Stimulated activated naive B cell treated with anti-CD40 and anti-IgM and Interleukin-4, amounts not matched to agents 10 μg/mL and 1 μg/mL and 100 μg/mL, for 72 hours (primary cell): ENCODE data around the gene SNX24.
A peak's percentile ranks its signal among the peaks of the same experiment; 100 is the strongest.
"Not testable (repeated sequence)": the region's sequence is repeated elsewhere in the genome, so short reads cannot be mapped to it uniquely, and the experiment has no call there.

Experiments used
- ATAC-seq, 2 donors: fragments of 150-1000 bp; cut with Tn5 transposase; replicated peaks; 2 replicates each; pipeline ENCODE4 v1.10.0; 2021; ENCODE audit warnings: moderate library complexity in 1 of 2
- DNase-seq: peaks from one replicate; pipeline ENCODE4 v3.0.0; 2021
- H3K27ac Mint-ChIP-seq: one replicate; pipeline ENCODE4 v1.8.0; 2022; ENCODE audit warnings: mild to moderate bottlenecking, mixed read lengths
- H3K27me3 Mint-ChIP-seq, 2 donors: one replicate each; pipeline ENCODE4 v1.8.0; 2022; ENCODE audit warnings: mixed read lengths in 2 of 2
- H3K36me3 Mint-ChIP-seq, 2 donors: one replicate each; pipeline ENCODE4 v1.8.0; 2022; ENCODE audit warnings: mixed read lengths in 2 of 2, mild to moderate bottlenecking in 1 of 2
- H3K4me1 Mint-ChIP-seq, 2 donors: one replicate each; pipeline ENCODE4 v1.8.0; 2022; ENCODE audit warnings: mixed read lengths in 2 of 2, mild to moderate bottlenecking in 1 of 2
- H3K4me3 Mint-ChIP-seq, 2 donors: one replicate each; pipeline ENCODE4 v1.8.0; 2022; ENCODE audit warnings: mild to moderate bottlenecking in 2 of 2, mixed read lengths in 2 of 2, moderate library complexity in 1 of 2
- H3K9me3 Mint-ChIP-seq, 2 donors: one replicate each; pipeline ENCODE4 v1.8.0; 2022; ENCODE audit warnings: mixed read lengths in 2 of 2, mild to moderate bottlenecking in 1 of 2

SNX24 gene

DNA sequence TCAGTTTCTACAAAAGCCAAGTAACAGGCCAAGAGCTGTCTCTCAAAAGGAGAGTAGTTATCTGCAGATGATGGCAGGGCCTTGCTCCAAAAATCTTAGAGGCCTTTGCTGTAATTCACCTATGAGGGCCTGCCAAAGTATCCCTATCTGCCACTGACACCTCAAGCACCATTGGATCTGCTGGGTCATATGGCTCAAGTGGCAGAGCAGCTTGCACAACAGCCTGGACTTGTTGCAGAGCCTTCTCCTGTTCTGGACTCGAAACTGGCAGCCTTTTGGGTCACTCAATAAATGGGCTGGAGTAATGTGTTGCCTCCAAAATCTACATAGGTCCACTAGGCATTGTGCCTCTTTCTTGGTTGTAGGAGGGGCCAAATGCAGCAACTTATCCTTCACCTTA, 128.3 kb downstream of the SNX24 start:
- not testable (repeated sequence) for ATAC-seq, H3K4me1 Mint-ChIP-seq, H3K36me3 Mint-ChIP-seq, H3K4me3 Mint-ChIP-seq, H3K27ac Mint-ChIP-seq, H3K27me3 Mint-ChIP-seq, DNase-seq, H3K9me3 Mint-ChIP-seq

DNA sequence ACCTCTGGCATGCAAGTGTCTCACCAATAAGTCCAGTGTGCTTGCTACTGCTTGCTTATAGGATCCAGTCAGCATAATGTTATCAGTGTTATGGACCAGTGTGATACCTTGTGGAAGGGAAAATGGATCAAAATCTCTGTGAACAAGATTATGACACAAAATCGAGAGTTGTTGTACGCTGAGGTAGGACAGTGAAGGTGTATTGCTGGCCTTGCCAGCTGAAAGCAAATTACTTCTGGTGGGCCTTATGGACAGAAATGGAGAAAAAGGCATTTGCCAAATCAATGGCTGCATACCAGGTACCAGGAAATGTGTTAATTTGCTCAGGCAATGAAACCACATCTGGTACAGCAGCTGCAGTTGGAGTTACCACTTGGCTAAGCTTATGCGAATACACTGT, 128.8 kb downstream of the SNX24 start:
- ATAC-seq, DNase-seq, H3K9me3 Mint-ChIP-seq, H3K4me3 Mint-ChIP-seq, H3K4me1 Mint-ChIP-seq, H3K27ac Mint-ChIP-seq, H3K36me3 Mint-ChIP-seq, H3K27me3 Mint-ChIP-seq: not testable (repeated sequence)

DNA sequence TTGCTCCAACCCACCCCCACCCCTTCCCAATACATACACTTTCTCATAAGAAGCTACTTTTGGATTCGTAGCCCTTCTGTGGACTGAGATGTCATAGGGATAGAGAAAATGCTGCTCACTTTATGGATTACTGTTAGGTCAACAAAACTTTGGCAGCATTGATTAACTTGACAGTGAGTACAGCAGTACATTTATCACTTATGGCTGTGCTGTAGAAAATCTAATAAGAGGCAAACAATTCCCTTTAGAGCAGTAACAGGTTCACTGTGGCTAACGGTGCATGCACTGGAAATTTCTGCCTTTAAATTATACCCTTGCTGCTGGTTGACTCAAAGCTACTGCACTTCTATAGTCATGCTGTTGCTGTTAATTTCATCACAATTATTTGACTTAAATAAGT, 131.9 kb downstream of the SNX24 start:
- DNase-seq: no peak
- Mint-ChIP-seq H3K4me1 (no peaks in the 10 kb centered on the region), H3K36me3 (no peaks in the 10 kb centered on the region), H3K27me3 (peaks cover 6 to 7% of the 10 kb centered on the region in 2 donors), H3K4me3 (no peak overlapping the region), H3K27ac (no peak overlapping the region), H3K9me3 (peaks cover 0 to 1% of the 10 kb centered on the region in 2 donors)
- no peak for ATAC-seq

DNA sequence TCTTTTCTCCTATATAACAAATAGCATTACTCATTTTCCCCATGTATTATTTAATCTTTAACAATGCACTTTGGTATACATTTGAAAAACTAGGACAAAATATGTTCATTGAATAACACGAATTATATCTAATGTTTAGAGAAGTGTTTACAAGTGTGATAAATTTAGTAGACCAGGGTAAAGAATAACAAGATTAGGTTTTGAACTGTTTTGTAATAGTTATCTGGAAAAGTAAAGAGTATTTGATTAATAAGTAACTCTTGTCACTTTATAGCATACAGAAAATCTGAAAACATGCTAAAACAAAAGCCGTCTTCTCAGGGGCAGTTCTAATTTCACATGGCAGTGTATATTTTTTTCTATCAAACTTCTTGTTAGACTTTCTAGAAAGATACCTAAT, 132.7 kb downstream of the SNX24 start:
- Mint-ChIP-seq H3K27me3 (peaks cover 6 to 7% of the 10 kb centered on the region in 2 donors), H3K4me3 (no peak overlapping the region), H3K36me3 (no peaks in the 10 kb centered on the region), H3K4me1 (no peaks in the 10 kb centered on the region), H3K9me3 (peaks cover 0 to 1% of the 10 kb centered on the region in 2 donors), H3K27ac (no peak overlapping the region)
- no peak for ATAC-seq
- no peak for DNase-seq

DNA sequence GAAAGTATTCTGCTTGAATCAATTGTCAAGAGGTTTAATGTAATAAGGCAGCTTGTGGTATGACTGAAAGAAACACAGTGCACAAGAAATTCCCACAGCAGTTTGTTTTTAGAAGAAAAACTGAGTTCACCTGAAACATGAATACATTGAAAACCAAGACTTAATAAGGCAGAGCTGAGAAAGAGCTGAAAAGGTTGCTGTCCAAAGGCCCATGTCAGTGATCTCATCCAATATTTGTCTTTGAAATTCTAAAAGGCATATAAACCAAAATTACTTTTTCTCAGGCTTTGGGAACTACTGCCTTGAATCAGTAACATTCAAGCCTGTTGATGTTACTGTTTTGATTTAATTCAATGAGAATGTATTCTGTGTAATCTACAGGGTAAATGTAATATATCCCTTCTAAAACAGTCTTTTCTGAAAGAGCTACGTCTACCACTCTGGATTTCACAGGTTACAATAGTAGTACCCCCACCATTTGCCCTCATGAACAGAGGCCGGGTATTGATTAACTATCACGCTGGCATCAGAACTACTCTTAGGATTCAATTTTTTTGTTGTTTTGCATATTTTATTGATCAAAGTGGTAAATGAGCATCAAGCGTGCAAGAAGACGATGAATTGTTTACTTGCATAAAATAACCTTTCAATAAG, 133.4 kb downstream of the SNX24 start:
- H3K36me3 Mint-ChIP-seq: no peaks in the 10 kb centered on the region
- H3K4me3 Mint-ChIP-seq: no peak overlapping the region
- DNase-seq: no peak
- H3K4me1 Mint-ChIP-seq: no peaks in the 10 kb centered on the region
- ATAC-seq: no peak
- H3K27me3 Mint-ChIP-seq: peaks cover 6 to 7% of the 10 kb centered on the region in 2 donors
- H3K27ac Mint-ChIP-seq: no peak overlapping the region
- H3K9me3 Mint-ChIP-seq: no peaks in the 10 kb centered on the region

DNA sequence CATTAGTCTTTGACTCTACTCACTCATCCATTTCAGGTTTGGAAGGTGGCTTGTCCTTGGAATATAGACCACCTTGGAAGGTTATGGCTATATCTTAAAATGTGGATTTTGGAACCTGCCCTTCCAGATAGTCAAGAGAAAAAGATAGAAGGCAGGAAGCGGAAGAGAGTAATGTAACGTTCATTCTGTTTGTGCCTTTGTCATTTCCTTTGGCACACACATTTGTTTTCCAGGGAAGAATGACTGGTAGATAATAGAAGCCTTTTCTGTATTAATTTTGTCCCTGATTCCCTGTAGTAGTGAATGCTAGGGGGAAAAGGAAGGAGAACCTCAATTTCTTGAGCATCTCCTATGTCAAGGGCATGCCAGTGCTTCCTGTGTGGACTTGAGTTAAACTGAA, 136.4 kb downstream of the SNX24 start:
- DNase-seq: no peak
- Mint-ChIP-seq H3K27me3 (peaks cover 6 to 7% of the 10 kb centered on the region in 2 donors), H3K36me3 (no peaks in the 10 kb centered on the region), H3K4me1 (peaks cover 13 to 14% of the 10 kb centered on the region in 2 donors), H3K9me3 (no peaks in the 10 kb centered on the region), H3K27ac (no peak overlapping the region), H3K4me3 (no peak overlapping the region)
- no peak for ATAC-seq

DNA sequence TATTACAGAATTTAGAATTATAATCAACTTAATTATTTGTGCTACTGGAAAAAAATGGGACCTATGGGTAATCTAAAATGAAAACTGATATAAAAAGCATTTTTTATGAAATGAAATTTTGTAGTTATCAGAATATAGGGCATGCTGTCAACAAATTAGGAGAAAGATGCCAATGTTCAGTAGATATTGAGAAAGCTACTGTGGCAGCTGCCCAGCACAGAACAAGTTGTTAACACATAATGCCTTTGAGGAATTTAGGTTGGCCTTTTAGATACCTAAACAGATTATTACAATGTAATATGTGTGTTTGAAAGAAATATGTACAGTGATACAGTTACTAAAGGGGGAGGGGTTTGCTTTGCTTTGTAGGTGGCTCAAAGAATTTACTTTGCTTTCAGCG, 137.0 kb downstream of the SNX24 start:
- Mint-ChIP-seq H3K4me1 (peaks cover 16 to 19% of the 10 kb centered on the region in 2 donors), H3K4me3 (no peak overlapping the region), H3K9me3 (no peaks in the 10 kb centered on the region), H3K27ac (no peak overlapping the region), H3K36me3 (no peaks in the 10 kb centered on the region), H3K27me3 (peaks cover 6 to 7% of the 10 kb centered on the region in 2 donors)
- ATAC-seq: no peak
- no peak for DNase-seq

DNA sequence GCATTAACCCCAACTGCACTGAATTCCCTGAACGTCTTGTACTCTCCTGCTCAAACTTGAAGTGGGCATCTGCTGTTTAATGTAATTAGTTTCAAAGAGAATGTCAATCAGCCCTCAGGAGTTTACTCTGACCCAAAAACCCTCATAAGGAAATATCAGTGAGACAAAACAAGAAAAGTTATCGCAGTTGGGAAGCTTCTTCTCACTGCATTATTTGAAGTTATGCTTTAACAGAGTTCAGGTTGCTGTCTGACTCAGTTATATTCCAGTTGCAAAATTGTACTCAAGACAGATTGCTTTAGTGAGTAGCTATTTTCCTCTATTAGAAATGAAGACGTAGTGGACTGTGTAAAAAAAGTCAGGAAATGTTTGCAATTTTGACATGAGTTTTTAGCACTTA, 139.0 kb downstream of the SNX24 start:
- ATAC-seq: peak in 1 of 2 donors; percentile 14
- H3K9me3 Mint-ChIP-seq: no peaks in the 10 kb centered on the region
- H3K4me3 Mint-ChIP-seq: no peak overlapping the region
- H3K27me3 Mint-ChIP-seq: peaks cover 6 to 7% of the 10 kb centered on the region in 2 donors
- H3K27ac Mint-ChIP-seq: no peak overlapping the region
- peaks cover 17 to 21% of the 10 kb centered on the region in 2 donors for H3K4me1 Mint-ChIP-seq
- no peaks in the 10 kb centered on the region for H3K36me3 Mint-ChIP-seq
- DNase-seq: no peak

DNA sequence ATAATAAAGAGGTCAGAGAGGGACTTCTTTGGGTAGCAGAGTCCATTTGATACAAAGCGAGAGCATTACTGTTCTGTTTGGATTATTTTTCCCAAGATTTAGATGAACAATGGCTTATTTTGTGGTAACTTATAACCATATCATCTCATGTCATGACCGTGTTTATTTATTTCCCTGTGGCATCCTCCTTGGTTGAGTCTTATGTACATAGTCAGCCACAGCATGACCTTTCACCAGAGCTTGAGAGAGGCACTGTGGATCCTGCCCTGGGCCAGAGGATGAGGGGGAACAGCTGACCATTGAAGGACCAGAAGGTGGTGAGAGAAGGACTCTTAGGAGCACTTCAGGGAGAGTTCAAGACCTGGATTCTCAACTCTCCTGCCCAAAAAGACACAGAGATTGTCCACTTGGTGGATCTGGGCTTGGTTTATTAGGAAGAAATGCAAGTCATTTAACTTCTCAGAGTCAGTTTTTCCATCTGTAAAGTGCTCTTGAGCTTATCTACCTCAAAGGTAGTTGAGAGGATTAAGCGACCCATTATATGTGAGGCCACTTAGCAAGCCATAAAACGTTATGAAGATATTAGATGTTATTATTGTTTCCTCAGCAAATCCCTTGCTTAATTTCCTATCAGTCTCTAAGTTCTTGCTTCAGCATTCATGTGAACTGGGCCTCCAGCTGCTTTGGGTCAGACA, 139.7 kb downstream of the SNX24 start:
- ATAC-seq (no peak), DNase-seq (no peak)
- H3K36me3 Mint-ChIP-seq: no peaks in the 10 kb centered on the region
- H3K9me3 Mint-ChIP-seq: no peaks in the 10 kb centered on the region
- peaks cover 4 to 6% of the 10 kb centered on the region in 2 donors for H3K27me3 Mint-ChIP-seq
- H3K4me3 Mint-ChIP-seq: no peak overlapping the region
- H3K4me1 Mint-ChIP-seq: peaks cover 17 to 21% of the 10 kb centered on the region in 2 donors
- no peak overlapping the region for H3K27ac Mint-ChIP-seq

DNA sequence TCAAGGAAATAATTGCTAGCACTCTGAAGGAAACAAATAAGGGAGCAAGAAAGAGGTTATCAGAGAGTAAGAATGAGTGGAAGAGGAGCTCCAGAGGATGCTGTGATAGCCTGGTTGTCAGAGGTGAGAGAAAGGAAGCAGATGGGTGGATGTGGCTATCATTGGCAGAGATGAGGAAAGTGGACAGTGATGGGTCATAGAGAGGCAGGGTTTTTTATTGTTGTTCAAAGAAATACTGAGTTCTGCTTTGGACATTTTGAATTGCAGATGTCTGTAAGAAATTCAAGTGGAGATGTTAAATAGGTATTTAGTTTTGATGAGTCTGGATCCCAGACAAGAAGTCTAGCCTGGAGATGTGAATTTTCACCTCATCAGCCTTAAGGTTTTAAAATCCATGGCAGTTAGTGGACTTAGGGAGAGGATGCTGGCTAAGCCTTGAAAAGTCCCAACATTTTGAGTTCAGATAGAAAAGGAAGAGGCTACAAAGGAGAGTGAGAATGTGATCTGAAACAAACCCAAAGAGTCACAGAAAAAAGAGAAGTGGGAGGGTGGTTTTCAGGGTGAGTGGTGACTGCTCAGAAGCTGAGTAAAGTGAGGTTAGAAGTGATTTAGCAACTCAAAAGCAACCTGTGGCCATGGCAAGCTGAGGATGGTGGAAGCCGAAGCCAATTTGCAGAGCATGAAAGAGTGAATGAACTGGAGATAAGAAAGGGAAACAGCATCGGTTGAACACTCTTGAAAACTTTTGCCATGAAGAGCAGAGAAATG, 140.7 kb downstream of the SNX24 start:
- Mint-ChIP-seq H3K27me3 (peaks cover 4 to 6% of the 10 kb centered on the region in 2 donors), H3K4me3 (peak overlapping the region; percentile 1), H3K36me3 (no peaks in the 10 kb centered on the region), H3K9me3 (no peaks in the 10 kb centered on the region), H3K27ac (peak overlapping the region; percentile 4), H3K4me1 (peaks cover 17 to 21% of the 10 kb centered on the region in 2 donors)
- peak; percentile 98 for ATAC-seq
- DNase-seq: peak; percentile 18

DNA sequence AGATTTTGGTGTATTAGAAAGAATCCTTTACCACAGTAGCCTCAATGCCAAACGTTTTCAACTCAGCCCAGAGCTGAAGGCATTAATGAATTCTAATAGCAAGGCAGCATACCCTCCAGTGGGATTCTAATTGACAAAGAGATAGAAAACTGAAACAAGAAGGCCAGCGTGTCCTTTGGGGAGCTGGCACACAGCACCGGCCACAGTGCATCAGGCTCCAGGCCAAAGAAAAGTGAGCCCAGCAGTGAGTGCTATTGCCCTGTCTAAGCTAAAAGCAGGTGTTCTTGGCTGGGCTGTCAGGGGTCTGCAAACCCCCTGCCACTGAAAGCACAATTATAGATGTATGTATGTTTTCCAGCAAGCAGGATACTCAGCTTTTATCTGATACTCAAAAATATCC, 150.7 kb downstream of the SNX24 start:
- Mint-ChIP-seq H3K4me3 (no peak overlapping the region), H3K4me1 (peaks cover 0 to 6% of the 10 kb centered on the region in 2 donors), H3K36me3 (no peaks in the 10 kb centered on the region), H3K27me3 (peaks cover 0 to 5% of the 10 kb centered on the region in 2 donors), H3K9me3 (no peaks in the 10 kb centered on the region), H3K27ac (no peak overlapping the region)
- ATAC-seq (no peak), DNase-seq (no peak)

DNA sequence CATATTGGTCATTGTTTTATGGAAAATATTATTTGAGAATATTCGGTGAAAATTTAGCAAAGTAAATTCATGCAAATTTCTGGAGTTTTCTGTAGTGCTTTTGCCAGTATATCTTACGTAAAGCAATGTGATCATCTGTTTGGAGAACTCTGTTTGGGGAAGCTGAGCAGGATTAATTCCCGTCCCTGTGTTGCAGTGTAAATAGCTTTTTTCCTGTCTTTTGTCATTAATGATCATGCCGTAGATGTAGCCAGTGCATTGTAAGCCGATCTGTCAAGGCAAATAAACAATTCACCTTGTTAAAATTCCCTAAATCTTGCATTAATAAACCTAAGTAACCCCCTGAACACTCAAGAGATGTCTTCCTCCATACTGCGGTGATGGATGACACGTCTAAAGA, 151.9 kb downstream of the SNX24 start:
- Mint-ChIP-seq H3K9me3 (no peaks in the 10 kb centered on the region), H3K4me1 (peaks cover 0 to 6% of the 10 kb centered on the region in 2 donors), H3K36me3 (no peaks in the 10 kb centered on the region), H3K4me3 (no peak overlapping the region), H3K27ac (no peak overlapping the region), H3K27me3 (peaks cover 0 to 5% of the 10 kb centered on the region in 2 donors)
- ATAC-seq (no peak), DNase-seq (no peak)

DNA sequence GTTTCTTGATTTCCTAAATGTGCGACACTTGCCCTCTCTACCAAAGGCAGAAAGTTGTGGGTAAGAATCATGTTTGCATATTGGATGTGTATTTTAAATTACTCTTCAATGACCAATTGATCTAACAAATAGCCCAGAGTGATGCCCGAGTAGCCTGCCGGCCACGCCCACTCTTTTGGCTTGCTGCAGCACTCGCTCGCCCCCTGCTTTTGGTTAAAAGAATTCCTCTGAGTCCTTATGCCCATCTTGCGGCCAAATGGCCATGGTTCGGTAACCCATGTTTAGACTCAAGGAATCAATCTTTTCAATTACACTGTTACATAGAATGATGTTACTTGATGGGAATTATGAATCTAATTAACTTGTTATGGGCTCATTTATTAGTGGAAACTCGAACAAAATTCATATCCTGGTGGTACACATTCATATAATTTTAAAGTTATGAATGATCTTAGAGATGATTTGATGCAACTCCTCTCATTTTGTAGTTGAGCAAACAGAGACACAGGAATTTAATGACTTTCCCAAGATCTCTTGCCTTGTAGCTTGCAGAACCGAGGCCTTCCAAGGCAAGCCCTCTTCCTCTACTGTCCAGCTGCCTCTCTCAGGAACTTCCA, 154.6 kb downstream of the SNX24 start:
- Mint-ChIP-seq H3K4me1 (peaks cover 0 to 6% of the 10 kb centered on the region in 2 donors), H3K27me3 (peaks cover 0 to 5% of the 10 kb centered on the region in 2 donors), H3K36me3 (no peaks in the 10 kb centered on the region), H3K9me3 (no peaks in the 10 kb centered on the region), H3K27ac (no peak overlapping the region), H3K4me3 (no peak overlapping the region)
- DNase-seq (peak; percentile 40), ATAC-seq (peak; percentile 70 to 71)

DNA sequence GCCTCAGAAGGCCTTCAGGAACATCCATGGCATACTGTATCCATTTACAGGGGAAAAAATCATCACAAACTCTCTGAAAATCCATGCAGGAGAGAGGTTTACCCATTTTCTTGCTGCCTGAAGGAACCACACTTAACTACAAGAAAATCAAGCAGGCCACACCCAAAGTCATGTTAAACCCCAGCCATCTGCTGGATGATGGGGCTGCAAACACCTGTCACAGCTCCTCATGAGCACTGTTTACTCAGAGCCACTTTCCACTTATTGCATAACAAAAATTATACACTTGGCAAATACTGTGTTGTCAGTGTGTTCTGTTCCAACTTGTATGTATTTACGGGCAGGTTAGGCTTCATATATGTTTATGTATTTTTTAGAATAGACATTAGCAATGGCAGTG, 155.3 kb downstream of the SNX24 start:
- no peak overlapping the region for H3K27ac Mint-ChIP-seq
- H3K4me1 Mint-ChIP-seq: peaks cover 0 to 6% of the 10 kb centered on the region in 2 donors
- H3K4me3 Mint-ChIP-seq: no peak overlapping the region
- ATAC-seq (no peak), DNase-seq (no peak)
- no peaks in the 10 kb centered on the region for H3K9me3 Mint-ChIP-seq
- H3K36me3 Mint-ChIP-seq: no peaks in the 10 kb centered on the region
- peaks cover 0 to 5% of the 10 kb centered on the region in 2 donors for H3K27me3 Mint-ChIP-seq
